Measurements from ENCODE around the gene CBX1. TPM values are rescaled to one million over a fixed set of nuclear protein-coding genes. Genes with fewer than 3 reads are reported as not detected.

Gene CBX1
- total RNA-seq, 1 experiment from 2014 or later = 77.3 TPM

- CTCF ChIA-PET = interaction anchor here (0.6 to 5.3 kb wide), 4 partner anchors 14 to 41 kb away, joined by 3 to 42 read pairs (median 6); no protein-coding TSS in a partner anchor
- Mint-ChIP-seq H3K36me3 (ENCODE audit: insufficient read depth, unreplicated experiment) (peaks cover 90% of the 10 kb centered on the region), H3K27me3 (ENCODE audit: insufficient read depth, unreplicated experiment) (no peaks in the 10 kb centered on the region), H3K4me3 (ENCODE audit: unreplicated experiment) (no peak overlapping the region), H3K4me1 (ENCODE audit: insufficient read depth, unreplicated experiment) (peaks cover 21% of the 10 kb centered on the region), H3K27ac (ENCODE audit: low read depth, unreplicated experiment) (no peak overlapping the region), H3K9me3 (ENCODE audit: unreplicated experiment) (no peaks in the 10 kb centered on the region)
- no peak for DNase-seq (ENCODE audit: unreplicated experiment)
- BruUV-seq (replicated peaks) = no TSS peak
- TF ChIP-seq CTCF (IDR thresholded peaks at IDR 0.05; ENCODE audit: unreplicated experiment) = no peak
- intact Hi-C loops (cut with micrococcal nuclease) = no loop called here
- POLR2A ChIA-PET = interaction anchor here (0.7 to 9.8 kb wide), 8 partner anchors 13 to 162 kb away, joined by 3 to 353 read pairs (median 4); partner anchors contain the start of genes NFE2L1 and SNX11
Observed at GRCh38 chr17:48067245-48067644, 34.0 kb downstream of the CBX1 start.

- TF ChIP-seq CTCF (IDR thresholded peaks at IDR 0.05; ENCODE audit: unreplicated experiment) = no peak
- H3K27me3 Mint-ChIP-seq (ENCODE audit: insufficient read depth, unreplicated experiment) = no peaks in the 10 kb centered on the region
- DNase-seq (ENCODE audit: unreplicated experiment) = no peak
- CTCF ChIA-PET = interaction anchor here (0.6 to 5.3 kb wide), 2 partner anchors 14 to 40 kb away, joined by 3 to 42 read pairs; no protein-coding TSS in a partner anchor
- intact Hi-C loops (cut with micrococcal nuclease) = no loop called here
- no peaks in the 10 kb centered on the region for H3K9me3 Mint-ChIP-seq (ENCODE audit: unreplicated experiment)
- H3K36me3 Mint-ChIP-seq (ENCODE audit: insufficient read depth, unreplicated experiment) = peaks cover 90% of the 10 kb centered on the region
- peaks cover 21% of the 10 kb centered on the region for H3K4me1 Mint-ChIP-seq (ENCODE audit: insufficient read depth, unreplicated experiment)
- H3K4me3 Mint-ChIP-seq (ENCODE audit: unreplicated experiment) = no peak overlapping the region
- BruUV-seq (replicated peaks) = no TSS peak
- POLR2A ChIA-PET = interaction anchor here (0.9 to 9.8 kb wide), 7 partner anchors 14 to 42 kb away, joined by 3 to 353 read pairs (median 5); partner anchors contain the start of genes NFE2L1 and SNX11
- no peak overlapping the region for H3K27ac Mint-ChIP-seq (ENCODE audit: low read depth, unreplicated experiment)
Observed at GRCh38 chr17:48066656-48067055, 34.6 kb downstream of the CBX1 start.

DNA sequence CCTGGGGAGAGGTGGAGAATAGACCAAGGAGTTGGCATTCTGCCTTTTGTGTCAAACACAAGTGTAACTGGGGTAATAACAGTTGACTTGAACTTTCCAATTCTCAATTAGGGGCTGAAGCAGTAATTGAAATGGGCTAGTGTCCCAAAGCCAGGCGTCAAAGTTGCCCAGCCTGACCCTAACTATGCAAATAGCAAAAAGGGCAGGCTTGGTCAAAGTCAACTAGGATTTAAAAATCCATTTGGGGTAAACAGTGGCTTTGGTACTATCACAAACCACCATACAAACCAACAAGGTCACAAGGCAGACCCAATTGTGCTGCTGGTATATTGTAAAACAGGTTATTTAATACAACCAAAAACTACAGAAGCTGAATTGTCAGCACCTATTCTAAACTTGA lies 35.1 kb downstream of the CBX1 start:
- peaks cover 90% of the 10 kb centered on the region for H3K36me3 Mint-ChIP-seq (ENCODE audit: insufficient read depth, unreplicated experiment)
- no peak for TF ChIP-seq CTCF (IDR thresholded peaks at IDR 0.05; ENCODE audit: unreplicated experiment)
- no peaks in the 10 kb centered on the region for H3K9me3 Mint-ChIP-seq (ENCODE audit: unreplicated experiment)
- H3K4me3 Mint-ChIP-seq (ENCODE audit: unreplicated experiment) = no peak overlapping the region
- POLR2A ChIA-PET = interaction anchor here (1.0 to 9.8 kb wide), 5 partner anchors 14 to 42 kb away, joined by 3 to 353 read pairs (median 15); partner anchors contain the start of genes NFE2L1 and SNX11
- H3K27me3 Mint-ChIP-seq (ENCODE audit: insufficient read depth, unreplicated experiment) = no peaks in the 10 kb centered on the region
- DNase-seq (ENCODE audit: unreplicated experiment) = no peak
- H3K27ac Mint-ChIP-seq (ENCODE audit: low read depth, unreplicated experiment) = peak overlapping the region; percentile 72
- CTCF ChIA-PET = interaction anchor here (0.6 to 5.3 kb wide), 4 partner anchors 13 to 40 kb away, joined by 3 to 42 read pairs (median 4); no protein-coding TSS in a partner anchor
- intact Hi-C loops (cut with micrococcal nuclease) = no loop called here
- no TSS peak for BruUV-seq (replicated peaks)
- peaks cover 21% of the 10 kb centered on the region for H3K4me1 Mint-ChIP-seq (ENCODE audit: insufficient read depth, unreplicated experiment)

DNA sequence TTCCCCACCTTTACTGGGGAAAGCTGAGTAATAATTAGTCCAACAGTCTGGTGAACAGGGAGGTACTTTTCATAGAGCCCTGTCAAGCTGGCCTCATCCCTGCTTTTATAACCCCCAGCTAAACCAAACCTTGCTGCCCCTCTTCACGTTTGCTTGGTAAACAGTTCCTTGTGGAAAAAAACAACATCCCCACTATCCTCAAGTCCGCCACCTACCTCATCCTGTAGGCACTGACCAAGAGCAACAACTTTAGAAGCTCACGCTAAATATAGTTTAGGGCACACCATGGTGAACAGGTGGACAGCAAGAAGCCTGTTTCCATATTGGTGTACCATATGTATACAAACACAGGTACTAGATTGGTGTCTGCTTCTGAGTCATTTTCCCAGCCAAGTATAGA lies 36.6 kb downstream of the CBX1 start:
- Mint-ChIP-seq H3K36me3 (ENCODE audit: insufficient read depth, unreplicated experiment) (peaks cover 90% of the 10 kb centered on the region), H3K4me3 (ENCODE audit: unreplicated experiment) (no peak overlapping the region), H3K27me3 (ENCODE audit: insufficient read depth, unreplicated experiment) (no peaks in the 10 kb centered on the region), H3K4me1 (ENCODE audit: insufficient read depth, unreplicated experiment) (peaks cover 26% of the 10 kb centered on the region), H3K9me3 (ENCODE audit: unreplicated experiment) (no peaks in the 10 kb centered on the region), H3K27ac (ENCODE audit: low read depth, unreplicated experiment) (peak overlapping the region; percentile 72)
- no TSS peak for BruUV-seq (replicated peaks)
- intact Hi-C loops (cut with micrococcal nuclease) = no loop called here
- POLR2A ChIA-PET = interaction anchor here (0.5 to 9.8 kb wide), 5 partner anchors 9 to 169 kb away, joined by 3 to 353 read pairs (median 8); partner anchors contain the start of genes NFE2L1 and SNX11
- TF ChIP-seq CTCF (IDR thresholded peaks at IDR 0.05; ENCODE audit: unreplicated experiment) = no peak
- CTCF ChIA-PET = interaction anchor here (0.6 to 5.3 kb wide), 7 partner anchors 10 to 176 kb away, joined by 3 to 42 read pairs (median 3); no protein-coding TSS in a partner anchor
- no peak for DNase-seq (ENCODE audit: unreplicated experiment)
